HUDEP-2 (cell line): ENCODE measurements around the gene TDRD3.
"Not testable (repeated sequence)": the region's sequence is repeated elsewhere in the genome, so short reads cannot be mapped to it uniquely, and the experiment has no call there.

Source experiments
- DNase-seq, 76 experiments: peaks; one replicate each; lab custom pipeline; 2025; ENCODE audit not compliant: unreplicated experiment in 76 of 76; lab: John Stamatoyannopoulos, UW

The TDRD3 gene

DNA sequence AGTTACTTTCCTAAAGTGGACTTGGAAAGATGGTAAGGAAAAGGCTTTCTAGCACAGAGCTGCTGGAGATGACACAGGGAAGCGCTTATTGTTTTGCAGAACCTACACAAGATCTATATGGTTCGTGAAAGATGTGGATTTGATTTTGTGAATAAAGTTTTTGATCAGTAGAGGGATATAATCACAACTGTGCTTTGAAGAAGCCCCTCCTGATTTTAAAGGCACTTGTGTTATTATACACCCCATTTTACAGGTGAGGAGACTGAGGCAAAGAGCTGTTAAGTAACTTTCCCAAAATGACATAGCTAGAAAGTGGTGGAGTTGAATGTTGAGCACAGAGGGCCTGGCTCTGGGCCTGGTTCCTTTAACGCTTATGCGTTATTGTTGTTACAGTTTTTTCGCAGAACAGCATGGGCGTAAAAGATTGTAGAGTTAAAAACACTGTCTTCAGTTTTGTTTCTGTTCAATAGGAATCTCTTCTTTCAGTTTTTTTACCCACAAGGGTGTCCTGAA is 1.4 kb downstream of the TDRD3 start:
- peak in 1 of 76 experiments; percentile 8 for DNase-seq

DNA sequence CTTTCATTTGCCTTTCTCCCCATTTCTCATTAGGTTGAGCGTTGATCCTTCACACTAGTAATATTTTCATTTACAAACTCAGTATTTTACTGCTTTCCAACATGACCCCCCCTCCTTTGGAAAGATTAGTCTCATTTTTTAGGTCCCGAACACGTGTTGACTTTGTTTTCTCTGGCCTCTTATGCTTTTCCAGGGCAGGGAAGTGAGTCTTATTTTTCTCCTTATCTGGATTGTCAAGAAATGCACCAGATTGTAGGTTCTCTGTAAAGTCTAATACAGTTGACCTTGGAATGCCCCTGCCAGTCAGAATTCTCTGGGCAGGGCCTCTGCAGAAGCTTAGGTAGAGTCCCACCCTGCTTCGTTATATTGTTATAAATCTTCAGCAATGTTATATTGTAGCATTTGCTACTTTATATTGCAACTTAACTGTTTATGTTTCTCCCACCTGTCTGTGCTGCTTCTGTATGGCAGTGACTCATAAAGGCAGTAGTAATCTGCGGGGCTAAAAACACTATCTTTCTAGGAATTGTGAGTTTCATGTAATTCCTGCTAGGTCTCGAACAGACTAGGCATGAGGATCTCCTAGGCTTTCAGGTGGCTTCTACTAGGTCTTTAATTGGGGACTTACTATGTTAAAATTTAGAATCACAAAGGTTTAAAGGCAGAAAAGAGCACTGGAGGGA is 2.0 kb downstream of the TDRD3 start:
- DNase-seq = peak in 22 of 76 experiments; percentile 0 to 54 (median 18)

DNA sequence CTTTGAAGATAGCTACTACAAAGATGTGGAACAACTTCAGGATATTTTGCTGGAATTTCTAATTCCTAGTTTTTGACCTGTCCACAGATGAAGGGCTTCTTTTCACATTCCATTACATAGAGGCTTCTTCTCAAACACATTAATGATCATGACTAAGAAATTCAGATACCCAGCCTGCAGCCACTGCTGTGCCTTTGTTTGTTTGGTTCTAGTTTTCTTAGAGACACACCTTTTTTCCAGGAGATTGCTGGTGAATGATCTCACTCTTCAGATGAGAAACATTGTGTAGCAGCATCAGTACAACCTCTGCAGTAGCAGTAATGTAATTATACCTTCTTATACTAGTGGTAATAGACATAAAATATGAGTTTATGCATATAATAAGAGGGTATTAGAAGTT is 5.0 kb downstream of the TDRD3 start:
- DNase-seq = no peak

DNA sequence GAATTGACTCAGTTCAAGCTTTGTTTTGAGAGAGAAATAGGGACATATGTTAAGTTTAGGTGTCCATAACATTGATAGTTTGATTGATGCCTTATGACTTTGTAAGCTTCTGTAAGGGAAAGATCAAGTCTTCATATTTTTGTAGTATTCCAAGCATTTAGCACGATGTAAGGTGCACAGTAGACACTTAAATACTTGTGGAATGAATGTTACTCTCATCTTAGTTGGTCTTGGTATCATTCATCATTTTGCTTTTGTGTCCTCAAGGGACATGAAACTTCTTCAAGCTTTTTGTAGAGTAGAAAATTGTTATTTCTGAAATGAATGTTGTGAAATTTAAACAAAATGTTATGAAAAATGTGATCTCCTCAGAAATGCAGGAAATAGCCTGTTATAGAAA is 10.1 kb downstream of the TDRD3 start:
- no peak for DNase-seq

DNA sequence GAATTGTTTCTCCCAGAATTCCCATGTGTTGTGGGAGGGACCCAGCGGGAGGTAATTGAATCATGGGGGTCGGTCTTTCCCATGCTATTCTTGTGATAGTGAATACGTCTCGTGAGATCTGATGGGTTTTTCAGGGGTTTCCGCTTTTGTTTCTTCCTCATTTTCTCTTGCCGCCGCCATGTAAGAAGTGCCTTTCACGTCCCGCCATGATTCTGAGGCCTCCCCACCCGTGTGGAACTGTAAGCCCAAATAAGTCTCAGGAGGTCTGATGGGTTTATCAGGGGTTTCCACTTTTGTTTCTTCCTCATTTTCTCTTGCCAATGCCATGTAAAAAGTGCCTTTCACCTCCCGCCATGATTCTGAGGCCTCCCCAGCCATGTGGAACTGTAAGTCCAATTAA is 10.8 kb downstream of the TDRD3 start:
- not testable (repeated sequence) for DNase-seq

DNA sequence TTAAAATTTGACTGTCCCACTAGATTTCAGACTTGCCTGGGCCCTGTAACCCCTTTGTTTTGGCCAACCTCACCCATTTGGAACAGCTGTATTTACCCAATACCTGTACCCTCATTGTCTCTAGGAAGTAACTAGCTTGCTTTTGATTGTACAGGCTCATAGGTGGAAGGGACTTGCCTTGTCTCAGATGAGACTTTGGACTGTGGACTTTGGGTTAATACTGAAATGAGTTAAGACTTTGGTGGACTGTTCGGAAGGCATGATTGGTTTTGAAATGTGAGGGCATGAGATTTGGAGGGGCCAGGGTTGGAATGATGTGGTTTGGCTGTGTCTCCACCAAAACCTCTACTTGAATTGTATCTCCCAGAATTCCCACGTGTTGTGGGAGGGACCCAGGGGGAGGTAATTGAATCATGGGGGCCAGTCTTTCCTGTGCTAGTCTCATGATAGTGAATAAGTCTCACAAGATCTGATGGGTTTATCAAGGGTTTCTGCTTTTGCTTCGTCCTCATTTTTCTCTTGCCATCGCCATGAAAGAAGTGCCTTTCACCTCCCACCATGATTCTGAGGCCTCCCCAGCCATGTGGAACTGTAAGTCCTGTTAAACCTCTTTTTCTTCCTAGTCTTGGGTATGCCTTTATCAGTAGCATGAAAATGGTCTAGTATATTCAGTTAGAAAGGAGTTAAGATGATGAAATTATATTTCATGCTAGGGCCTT is 12.7 kb downstream of the TDRD3 start:
- DNase-seq = not testable (repeated sequence)

DNA sequence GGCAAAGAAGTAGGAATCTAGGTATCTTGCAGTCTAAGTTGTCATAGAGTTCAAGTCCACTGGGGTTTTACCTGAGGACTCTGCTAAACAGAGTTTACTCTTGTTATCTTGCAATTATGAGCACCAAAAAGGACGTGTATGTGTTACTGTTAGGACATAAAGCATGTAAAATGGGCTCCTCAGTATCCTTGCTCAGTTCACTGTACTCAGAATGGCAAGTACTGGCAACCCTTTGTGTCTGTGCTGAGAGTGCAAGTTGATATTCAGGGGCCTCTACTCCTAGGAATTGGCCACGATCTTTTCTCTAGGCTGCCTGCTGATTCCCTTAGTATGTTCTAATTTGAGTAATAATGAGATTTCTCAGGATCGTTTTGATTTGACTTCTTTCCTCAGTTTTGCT is 13.3 kb downstream of the TDRD3 start:
- DNase-seq = no peak

DNA sequence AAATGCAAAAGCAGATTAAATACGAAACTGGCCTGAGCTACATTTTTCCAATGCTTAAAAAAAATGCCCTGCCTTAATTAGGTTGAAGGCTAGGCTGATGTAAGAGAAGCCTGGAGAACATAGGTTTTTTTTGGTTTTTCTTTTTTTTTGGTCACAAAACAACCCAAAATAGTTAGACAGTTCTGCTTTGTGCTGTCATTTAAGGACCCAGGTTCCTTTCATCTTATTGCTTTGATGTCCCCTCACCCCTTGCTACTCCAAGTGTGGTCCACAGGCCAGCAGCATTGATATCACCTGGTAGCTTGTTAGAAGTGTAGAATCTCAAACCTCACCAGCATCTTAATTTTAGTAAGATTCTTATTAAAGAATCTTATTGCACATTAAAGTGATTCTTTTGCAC is 14.4 kb downstream of the TDRD3 start:
- no peak for DNase-seq

DNA sequence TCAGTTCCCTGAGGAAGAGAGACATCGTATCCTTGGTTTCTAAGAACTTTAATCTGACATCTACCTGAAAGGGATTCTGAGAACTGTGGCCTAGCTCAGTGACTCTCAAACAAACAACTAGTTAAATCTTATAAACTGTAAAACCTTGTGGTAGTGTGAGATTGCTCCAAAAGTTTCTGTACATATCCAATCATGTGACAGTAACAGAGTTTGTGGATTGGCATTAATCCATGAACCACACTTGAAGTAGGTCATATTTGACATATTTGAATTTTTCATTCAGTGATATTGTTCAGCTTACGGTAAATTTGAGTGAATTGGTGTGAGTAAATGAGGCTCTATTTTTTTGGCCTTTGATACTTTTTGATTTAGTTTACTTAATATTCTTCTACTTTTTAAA is 15.0 kb downstream of the TDRD3 start:
- DNase-seq = peak in 2 of 76 experiments; percentile 9 to 14

DNA sequence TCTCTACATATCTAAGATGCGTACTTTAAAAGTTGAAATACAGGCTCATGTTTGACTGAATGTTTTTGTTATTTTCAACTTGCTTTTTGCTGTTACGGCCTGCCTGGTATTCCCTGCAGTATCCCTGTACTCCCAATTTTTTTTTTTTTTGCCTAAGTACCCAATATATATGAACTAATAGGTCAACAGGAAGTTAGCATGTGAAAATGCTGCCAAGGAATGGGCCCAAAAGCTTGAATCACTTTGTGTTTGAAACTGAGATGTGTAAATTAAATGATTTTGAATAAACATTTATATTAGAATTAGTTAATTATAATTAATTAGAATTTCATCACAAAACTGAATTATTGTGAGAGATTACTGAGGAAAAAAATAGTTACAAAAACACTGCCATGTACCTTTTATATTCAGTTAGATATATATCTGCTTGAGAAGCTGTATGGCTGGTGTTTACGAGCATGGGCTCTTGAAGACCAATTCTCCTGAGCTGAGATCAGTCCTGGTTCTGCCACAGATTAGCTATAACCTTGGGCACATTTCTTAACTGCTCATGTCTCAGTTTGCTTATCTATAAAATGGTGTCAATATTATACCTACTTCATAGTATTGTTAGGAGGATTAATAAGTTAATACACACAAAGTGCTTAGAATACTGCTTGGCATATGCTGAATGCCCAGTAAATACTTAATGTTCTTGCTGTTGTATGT is 16.0 kb downstream of the TDRD3 start:
- no peak for DNase-seq

DNA sequence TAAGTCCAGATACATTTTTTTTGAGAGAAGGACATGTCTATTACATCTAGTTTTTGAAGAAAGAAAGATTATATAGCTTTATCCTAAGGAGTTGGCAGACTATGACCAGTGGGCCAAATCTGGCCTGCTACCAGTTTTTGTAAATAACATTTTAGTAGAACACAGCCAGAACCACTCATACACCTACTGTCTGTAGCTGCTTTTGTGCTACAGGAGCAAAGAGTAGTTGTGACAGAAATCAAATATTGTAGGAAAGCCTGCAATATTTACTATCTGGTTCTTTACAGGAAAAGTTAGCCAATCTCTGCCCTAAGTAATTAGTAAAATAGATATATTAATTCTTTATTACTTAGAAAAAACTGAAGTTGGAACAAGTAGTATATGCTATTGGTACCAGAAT is 17.2 kb downstream of the TDRD3 start:
- no peak for DNase-seq

DNA sequence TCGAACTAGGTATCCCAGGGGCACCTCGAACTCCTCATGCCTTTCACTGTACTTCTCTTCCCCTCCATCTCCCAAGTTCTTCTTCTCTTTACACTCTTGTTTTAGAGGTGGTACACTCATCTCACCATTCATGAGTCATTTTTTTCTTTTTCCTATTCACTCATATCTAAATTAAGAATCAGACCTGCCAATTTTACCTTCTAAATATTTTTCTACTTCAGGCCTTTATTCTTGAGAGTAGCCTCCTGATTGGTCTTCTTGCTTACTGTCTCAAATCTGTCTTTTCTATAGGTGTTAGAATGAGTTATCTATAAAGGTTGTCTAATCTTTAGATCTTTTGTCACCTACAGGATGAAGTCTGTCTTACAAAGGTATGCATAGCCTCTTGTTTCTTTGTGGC is 20.7 kb downstream of the TDRD3 start:
- no peak for DNase-seq

DNA sequence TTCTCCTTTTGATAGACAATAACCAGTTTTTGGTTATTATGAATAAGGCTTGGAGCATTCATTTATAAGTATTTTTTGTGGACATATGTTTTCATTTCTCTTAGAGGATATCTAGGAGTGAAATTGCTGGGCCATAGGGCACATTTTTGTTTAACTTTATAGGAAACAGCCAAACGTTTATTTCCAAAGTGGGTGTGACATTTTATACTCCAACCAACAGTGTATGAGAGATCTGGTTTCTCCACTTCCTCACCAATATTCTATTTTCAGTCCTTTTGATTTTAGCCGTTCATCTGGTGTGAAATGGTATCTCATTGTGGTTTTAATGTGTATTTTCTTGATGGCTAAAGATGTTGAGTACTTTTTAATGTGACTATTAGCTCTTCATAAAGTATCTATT is 21.9 kb downstream of the TDRD3 start:
- no peak for DNase-seq

DNA sequence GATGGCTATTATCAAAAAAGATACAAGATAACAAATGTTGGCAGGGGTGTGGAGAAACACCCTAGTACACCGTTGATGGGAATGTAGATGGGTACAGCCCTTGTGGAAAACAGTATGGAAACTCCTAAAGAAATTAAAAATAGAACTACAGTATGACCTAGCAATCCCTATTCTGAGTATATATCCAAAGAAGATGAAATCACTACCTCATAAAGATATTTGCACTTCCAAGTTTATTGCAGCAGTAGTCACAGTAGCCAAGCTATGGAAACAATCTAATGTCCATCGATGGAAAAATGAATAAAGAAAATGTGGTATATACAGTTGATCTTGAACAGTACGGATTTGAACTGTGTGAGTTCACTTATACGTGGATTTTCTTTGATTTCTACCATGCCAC is 28.3 kb downstream of the TDRD3 start:
- DNase-seq = no peak

DNA sequence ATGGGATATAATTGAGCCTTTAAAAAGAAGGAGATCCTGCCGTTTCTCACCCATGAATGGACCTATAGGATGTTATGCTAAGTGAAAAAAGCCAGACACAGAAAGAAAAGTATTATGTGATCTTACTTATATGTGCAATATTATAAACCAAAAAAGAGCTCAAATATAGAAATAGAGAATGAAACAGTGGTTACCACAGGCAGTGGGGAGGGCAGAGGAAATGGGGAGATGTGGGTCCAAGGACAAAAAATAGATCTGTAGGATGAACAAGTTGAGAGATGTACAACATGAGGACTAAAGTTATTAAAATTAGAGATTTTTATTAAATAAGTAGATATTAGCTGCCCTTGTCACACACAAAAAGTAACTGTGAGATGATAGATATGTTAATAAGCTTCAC is 29.1 kb downstream of the TDRD3 start:
- no peak for DNase-seq

DNA sequence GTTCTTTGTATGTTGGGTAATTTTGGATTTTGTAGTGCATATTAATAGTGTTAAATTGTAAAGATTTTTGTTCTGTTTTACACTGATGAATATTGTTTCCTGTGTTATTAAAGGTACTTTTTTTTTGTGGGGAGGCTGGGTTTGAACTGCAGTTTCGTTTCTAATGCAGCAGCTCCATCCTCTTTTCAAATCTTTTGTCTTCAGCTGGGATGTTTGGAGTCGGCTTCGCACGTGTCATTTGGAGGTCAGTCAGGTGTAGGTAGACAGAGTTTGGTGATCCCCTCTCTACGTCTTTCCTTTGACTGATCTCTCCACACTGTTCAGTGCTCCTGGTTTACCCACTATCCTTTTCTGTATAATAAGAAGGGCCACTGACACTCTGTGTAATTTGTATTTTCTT is 30.3 kb downstream of the TDRD3 start:
- DNase-seq = no peak

DNA sequence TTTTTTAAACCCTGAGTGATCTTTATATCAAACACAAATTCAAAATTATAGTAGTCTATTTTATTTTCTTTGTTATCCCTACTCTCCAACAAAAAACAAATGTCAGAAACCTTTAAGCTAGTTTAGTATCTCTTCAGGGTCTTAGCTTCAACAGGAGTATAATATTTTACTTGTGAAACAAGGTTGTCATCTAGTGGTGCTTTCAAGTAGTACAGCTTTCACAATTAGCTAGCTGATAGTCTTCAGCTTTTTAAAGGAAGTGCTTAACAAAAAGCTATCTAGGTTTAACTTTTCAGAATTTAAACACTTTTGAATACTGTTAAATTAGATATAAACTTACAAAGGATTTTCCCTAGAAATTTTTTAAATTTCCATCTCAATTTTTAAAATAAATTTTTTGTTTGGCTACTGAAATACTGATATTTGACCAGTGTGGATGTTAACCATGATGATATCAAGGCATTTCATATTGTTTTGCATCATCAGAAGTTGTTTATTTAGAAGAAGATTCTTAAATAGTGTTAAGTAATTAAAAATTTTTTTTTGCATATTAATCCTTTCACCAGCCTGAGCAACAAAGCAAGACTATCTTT is 34.2 kb downstream of the TDRD3 start:
- DNase-seq = peak in 28 of 76 experiments; percentile 2 to 59 (median 27)

DNA sequence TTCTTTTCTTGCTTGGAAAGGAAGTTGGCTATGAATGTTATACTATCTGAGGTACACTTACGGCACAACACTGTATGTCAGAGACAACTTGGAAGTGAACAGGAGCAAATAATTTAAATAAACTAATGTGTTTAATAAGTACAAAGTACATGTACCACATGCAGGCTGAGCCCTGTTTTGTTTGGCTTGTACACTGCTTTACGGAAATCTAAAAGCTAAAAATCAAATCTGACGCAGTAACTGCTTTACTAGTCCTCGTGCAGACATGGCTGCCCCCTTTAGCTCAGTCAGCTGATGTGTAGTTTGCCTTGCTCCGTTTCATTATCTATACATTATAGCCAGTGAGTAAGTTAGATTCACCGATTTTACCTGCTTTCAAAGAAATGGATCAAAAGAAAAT is 36.5 kb downstream of the TDRD3 start:
- DNase-seq = no peak

DNA sequence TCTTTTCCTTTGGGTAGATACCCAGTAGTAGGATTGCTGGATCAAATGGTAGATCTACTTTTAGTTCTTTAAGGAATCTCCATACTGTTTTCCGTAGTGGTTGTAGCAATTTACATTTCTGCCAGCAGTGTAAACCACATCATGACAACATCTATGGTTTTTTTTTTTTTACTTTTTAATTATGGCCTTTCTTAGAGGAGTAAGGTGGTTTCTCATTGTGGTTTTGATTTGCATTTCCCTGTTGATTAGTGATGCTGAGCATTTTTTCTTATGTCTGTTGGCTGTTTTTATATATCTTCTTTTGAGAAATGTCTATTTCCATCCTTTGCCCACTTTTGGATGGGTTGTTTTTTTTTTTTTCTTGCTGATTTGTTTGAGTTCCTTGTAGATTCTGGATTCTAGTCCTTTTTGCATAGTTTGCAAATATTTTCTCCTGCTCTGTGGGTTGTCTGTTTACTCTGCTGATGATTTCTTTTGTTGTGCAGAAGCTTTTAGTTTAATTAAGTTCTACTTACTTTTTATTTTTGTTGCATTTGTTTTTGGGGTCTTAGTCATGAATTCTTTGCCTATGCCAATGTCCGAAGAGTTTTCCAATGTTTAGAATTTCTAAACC is 38.8 kb downstream of the TDRD3 start:
- no peak for DNase-seq

DNA sequence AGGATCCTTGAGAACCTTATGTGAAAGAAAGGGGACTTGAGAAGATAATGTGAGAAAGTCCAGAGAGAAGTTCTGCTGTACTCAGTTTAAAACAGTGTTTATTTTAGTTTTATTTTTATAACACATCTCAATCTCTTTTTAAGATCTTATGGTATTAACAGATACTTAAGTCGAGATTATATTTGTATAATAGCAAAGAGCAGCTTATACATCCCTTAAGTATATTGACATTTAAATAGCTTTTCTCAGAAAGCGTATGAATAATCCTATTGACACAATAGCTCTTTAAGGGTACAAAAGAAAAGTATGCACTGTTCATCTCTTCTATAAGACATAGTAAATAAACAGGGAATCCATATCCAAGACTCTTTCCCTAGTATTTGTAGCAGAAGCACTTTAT is 42.2 kb downstream of the TDRD3 start:
- no peak for DNase-seq

DNA sequence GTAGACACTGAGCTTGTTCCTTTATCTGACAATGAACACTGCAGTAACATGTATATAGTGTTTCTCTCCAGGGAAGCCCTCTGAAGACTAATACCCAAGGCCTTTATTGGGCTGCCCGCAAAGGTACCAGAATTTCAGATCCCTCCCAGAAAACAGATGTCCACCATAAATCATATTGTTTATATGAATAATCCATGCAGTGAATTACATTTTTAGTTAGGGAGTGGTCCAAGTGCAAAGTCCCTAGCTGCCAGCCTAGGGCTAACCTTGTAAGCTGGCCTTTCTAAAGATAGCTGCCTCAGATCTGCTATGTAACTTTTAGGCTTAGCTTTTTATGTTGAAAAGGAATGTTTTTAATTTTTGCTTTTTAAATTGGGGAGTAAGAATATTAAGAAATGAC is 44.7 kb downstream of the TDRD3 start:
- no peak for DNase-seq
